ENCODE data around the gene CELA3B.

DNA sequence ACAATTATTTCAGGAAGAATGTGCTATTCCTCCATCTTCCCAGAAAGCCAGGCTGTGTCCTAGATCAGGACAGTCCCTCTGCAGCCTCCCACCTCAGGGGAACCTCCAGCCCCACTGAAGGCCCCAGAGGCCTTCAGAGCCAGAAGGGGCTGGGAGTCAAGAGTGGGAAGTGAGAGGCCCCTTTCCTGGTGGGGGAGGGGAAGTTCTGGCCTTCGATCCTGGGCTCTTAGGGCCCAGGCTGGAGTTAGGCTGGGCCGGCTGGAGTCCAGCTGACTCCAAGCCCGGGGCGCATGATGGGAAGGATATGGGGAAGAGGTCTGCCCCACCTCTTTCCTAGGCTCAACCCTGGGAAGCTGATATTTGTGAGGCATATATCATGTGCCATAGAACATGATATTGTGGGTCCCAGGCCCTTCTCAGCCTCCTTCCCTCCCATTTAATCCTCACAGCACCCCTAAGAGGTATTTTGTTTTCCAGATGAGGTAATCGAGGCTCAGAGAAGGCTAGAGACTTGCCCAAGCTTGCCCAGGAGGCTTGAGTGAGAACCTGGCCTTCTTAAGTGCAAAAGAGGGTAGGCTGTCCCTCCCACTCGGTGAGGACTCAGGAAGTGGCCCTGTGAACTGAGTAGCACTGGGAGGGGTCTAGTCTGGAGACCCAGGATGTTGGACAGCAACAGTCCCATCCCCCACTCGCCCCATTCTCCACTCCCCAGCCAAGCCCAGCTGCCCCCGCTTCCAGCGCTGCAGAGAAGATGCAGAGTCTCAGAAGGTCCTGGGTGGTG lies 21.1 kb upstream of the CELA3B start:
- TF ChIP-seq, protein P1, sequence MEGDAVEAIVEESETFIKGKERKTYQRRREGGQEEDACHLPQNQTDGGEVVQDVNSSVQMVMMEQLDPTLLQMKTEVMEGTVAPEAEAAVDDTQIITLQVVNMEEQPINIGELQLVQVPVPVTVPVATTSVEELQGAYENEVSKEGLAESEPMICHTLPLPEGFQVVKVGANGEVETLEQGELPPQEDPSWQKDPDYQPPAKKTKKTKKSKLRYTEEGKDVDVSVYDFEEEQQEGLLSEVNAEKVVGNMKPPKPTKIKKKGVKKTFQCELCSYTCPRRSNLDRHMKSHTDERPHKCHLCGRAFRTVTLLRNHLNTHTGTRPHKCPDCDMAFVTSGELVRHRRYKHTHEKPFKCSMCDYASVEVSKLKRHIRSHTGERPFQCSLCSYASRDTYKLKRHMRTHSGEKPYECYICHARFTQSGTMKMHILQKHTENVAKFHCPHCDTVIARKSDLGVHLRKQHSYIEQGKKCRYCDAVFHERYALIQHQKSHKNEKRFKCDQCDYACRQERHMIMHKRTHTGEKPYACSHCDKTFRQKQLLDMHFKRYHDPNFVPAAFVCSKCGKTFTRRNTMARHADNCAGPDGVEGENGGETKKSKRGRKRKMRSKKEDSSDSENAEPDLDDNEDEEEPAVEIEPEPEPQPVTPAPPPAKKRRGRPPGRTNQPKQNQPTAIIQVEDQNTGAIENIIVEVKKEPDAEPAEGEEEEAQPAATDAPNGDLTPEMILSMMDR (IDR thresholded peaks at IDR 0.05; ENCODE audit: low read depth, low read length), result no peak
- TF ChIP-seq, protein P2, sequence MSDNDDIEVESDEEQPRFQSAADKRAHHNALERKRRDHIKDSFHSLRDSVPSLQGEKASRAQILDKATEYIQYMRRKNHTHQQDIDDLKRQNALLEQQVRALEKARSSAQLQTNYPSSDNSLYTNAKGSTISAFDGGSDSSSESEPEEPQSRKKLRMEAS (IDR thresholded peaks at IDR 0.05; ENCODE audit: low read depth, low read length), result no peak
- TF ChIP-seq POLR2A (IDR thresholded peaks at IDR 0.05; ENCODE audit: extremely low read depth, insufficient read length), result no peak
